Measurements from ENCODE around the gene KCNC1. TPM values are rescaled to one million over a fixed set of nuclear protein-coding genes. Genes with fewer than 3 reads are reported as not detected.

Gene KCNC1
- total and polyA plus RNA-seq, 2 of the 4 experiments (the other 2 are of a cell fraction), result 0.03 TPM; not detected in 1

DNA sequence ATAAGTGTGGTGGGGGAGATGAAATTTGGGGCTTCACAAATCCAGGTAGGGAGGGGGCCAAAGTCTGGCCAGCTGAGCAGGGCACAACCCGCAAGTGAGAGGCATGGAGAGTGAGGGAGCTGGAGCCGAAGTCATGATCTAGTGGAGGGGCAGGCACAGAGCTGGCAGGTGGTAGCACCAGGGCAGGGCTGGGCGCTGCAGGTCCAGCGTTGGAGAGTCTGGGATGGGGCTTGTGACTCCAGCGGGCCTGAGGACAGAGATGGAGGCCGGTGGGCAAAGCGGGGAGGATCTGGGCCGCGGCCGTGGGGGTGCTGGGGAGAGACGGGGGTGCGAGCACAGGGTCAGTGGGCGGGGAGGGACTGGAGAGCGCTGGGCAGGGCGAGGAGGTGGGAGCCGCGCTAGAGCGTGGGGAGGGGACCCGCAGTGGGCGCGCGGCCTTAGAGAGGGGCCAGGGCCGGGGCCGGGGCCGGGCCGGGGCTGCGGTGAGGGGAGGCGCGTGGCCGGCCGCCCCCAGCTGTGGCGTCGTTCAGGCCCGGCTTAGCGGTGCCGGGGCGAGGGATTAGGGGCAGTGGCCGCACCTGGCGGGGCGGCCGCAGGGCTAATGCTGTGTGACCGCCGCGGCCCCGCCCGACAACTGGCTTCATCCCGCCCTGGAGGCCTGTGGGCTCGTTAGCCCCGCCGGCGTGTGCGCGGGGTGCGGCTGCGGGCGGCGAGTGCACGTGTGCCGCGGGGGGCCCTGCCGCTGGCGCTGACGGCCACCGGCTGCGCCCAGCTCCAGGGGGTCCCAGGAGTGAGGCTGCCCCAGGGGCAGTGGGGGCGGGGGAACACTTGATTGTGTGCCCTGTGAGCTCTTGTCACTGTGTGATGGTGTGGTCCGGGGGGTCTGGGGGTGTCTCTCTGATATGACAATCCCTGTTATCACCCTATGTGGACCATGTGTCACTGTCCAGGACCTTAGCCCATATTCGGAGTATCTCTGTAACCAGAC lies 38.8 kb upstream of the KCNC1 start:
- no peak overlapping the region for H3K27ac ChIP-seq (ENCODE audit: insufficient read depth, low read length)
- H3K14ac ChIP-seq (replicated peaks; ENCODE audit: low read depth, low read length), result no peak overlapping the region
- H3K23ac ChIP-seq (ENCODE audit: low read depth, low read length), result no peak overlapping the region
- no peaks in the 10 kb centered on the region for H3K4me1 ChIP-seq (ENCODE audit: control insufficient read depth, insufficient read depth, low read length)
- no peak overlapping the region for H2BK5ac ChIP-seq (ENCODE audit: low read depth, low read length, poor library complexity, severe bottlenecking)
- no peaks in the 10 kb centered on the region for H3K9me3 ChIP-seq (ENCODE audit: control insufficient read depth, insufficient read depth, low read length)
- no peak overlapping the region for H4K8ac ChIP-seq (ENCODE audit: low read depth in 2 of 2, low read length in 2 of 2)
- H4K20me1 ChIP-seq (ENCODE audit: insufficient read depth, low read length), result no peaks in the 10 kb centered on the region
- BruUV-seq (replicated peaks), result no TSS peak
- no peaks in the 10 kb centered on the region for H3K79me1 ChIP-seq (ENCODE audit: low read depth in 1 of 2, low read length in 2 of 2)
- ChIA-PET POLR2A (ENCODE audit: unreplicated experiment) (no interaction called here), CTCF (no interaction called here)
- TF ChIP-seq, protein P1, sequence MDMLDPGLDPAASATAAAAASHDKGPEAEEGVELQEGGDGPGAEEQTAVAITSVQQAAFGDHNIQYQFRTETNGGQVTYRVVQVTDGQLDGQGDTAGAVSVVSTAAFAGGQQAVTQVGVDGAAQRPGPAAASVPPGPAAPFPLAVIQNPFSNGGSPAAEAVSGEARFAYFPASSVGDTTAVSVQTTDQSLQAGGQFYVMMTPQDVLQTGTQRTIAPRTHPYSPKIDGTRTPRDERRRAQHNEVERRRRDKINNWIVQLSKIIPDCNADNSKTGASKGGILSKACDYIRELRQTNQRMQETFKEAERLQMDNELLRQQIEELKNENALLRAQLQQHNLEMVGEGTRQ (IDR thresholded peaks at IDR 0.05; ENCODE audit: low read depth, low read length), result no peak
- TF ChIP-seq, protein P2, sequence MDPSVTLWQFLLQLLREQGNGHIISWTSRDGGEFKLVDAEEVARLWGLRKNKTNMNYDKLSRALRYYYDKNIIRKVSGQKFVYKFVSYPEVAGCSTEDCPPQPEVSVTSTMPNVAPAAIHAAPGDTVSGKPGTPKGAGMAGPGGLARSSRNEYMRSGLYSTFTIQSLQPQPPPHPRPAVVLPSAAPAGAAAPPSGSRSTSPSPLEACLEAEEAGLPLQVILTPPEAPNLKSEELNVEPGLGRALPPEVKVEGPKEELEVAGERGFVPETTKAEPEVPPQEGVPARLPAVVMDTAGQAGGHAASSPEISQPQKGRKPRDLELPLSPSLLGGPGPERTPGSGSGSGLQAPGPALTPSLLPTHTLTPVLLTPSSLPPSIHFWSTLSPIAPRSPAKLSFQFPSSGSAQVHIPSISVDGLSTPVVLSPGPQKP (IDR thresholded peaks at IDR 0.05; ENCODE audit: borderline replicate concordance, low read depth, low read length), result no peak
- TF ChIP-seq FOS (IDR thresholded peaks at IDR 0.05; ENCODE audit: low read depth, low read length), result no peak
- TF ChIP-seq, protein P3, sequence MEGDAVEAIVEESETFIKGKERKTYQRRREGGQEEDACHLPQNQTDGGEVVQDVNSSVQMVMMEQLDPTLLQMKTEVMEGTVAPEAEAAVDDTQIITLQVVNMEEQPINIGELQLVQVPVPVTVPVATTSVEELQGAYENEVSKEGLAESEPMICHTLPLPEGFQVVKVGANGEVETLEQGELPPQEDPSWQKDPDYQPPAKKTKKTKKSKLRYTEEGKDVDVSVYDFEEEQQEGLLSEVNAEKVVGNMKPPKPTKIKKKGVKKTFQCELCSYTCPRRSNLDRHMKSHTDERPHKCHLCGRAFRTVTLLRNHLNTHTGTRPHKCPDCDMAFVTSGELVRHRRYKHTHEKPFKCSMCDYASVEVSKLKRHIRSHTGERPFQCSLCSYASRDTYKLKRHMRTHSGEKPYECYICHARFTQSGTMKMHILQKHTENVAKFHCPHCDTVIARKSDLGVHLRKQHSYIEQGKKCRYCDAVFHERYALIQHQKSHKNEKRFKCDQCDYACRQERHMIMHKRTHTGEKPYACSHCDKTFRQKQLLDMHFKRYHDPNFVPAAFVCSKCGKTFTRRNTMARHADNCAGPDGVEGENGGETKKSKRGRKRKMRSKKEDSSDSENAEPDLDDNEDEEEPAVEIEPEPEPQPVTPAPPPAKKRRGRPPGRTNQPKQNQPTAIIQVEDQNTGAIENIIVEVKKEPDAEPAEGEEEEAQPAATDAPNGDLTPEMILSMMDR (conservative IDR thresholded peaks at IDR 0.05; ENCODE audit: low read depth, low read length), result no peak
- no peak overlapping the region for H3K4me2 ChIP-seq (ENCODE audit: low read depth, low read length)
- H4K91ac ChIP-seq (ENCODE audit: insufficient read depth, low read depth, low read length), result no peak overlapping the region
- ATAC-seq (ENCODE audit: low read depth) (peak; percentile 11; the same call in 1 of the 2 replicates), DNase-seq (no peak)
- H2BK15ac ChIP-seq (ENCODE audit: low read depth, low read length), result no peak overlapping the region
- H2AFZ ChIP-seq (replicated peaks; ENCODE audit: low read length, poor library complexity), result peak overlapping the region; percentile 34
- no peak overlapping the region for H2BK120ac ChIP-seq (ENCODE audit: low read depth, low read length)
- H3K18ac ChIP-seq (ENCODE audit: low read depth, low read length), result no peak overlapping the region
- H3K9ac ChIP-seq (ENCODE audit: low read depth, low read length), result no peak overlapping the region
- peaks cover 44% of the 10 kb centered on the region for H3K27me3 ChIP-seq (ENCODE audit: control insufficient read depth, insufficient read depth, low read length)
- H3K4me3 ChIP-seq (ENCODE audit: insufficient read depth, low read depth, low read length), result no peak overlapping the region
- no peaks in the 10 kb centered on the region for H3K36me3 ChIP-seq (ENCODE audit: control insufficient read depth, insufficient read depth, low read length)
- dilution Hi-C loops (cut with HindIII; ENCODE audit: low sequenced_read_pairs, unreplicated experiment) (no loop called here), intact Hi-C loops (cut with micrococcal nuclease) (loop anchor here (10.0 kb wide), 1 partner anchor 1129 kb away; no protein-coding TSS in a partner anchor), in situ Hi-C loops (cut with MboI; ENCODE audit: low sequenced_read_pairs) (no loop called here)
- H3K9me1 ChIP-seq (ENCODE audit: insufficient read depth, low read length), result no peaks in the 10 kb centered on the region
- 4% methylated on average over 18 of the region's 68 CpGs; no CpG with 5 or more reads in 1 of the 2 experiments for WGBS, 2 experiments (ENCODE audit: extremely low coverage in 2 of 2, insufficient read length in 1 of 2)
- no peak overlapping the region for H3K4ac ChIP-seq (ENCODE audit: low read depth, low read length)
- no peak overlapping the region for H3K56ac ChIP-seq (ENCODE audit: extremely low read depth, insufficient read depth, low read length)
- no peak overlapping the region for H4K5ac ChIP-seq (ENCODE audit: low read depth, low read length)
- H2BK20ac ChIP-seq (ENCODE audit: low read depth, low read length), result no peak overlapping the region
- H2AK9ac ChIP-seq (replicated peaks; ENCODE audit: low read depth, low read length, poor library complexity), result no peak overlapping the region
- H2AK5ac ChIP-seq (ENCODE audit: low read depth, low read length), result no peak overlapping the region
